ENCODE results near the gene ZNF628. TPM values are rescaled to one million over a fixed set of nuclear protein-coding genes. Genes with fewer than 3 reads are reported as not detected.
A peak's percentile ranks its signal among the peaks of the same experiment; 100 is the strongest.

ZNF628 gene
- total and polyA plus RNA-seq, 3 experiments from 2014 or later = 0.36 to 8.7 (median 8.3) TPM

- no peak for DNase-seq
- POLR2A ChIA-PET = interaction anchor here (1.5 kb wide), 1 partner anchor 13 kb away, joined by 3 read pairs; no protein-coding TSS in a partner anchor
- no peaks in the 10 kb centered on the region for H3K27me3 ChIP-seq (ENCODE audit: insufficient read depth, low read length, poor library complexity, severe bottlenecking)
Observed at GRCh38 chr19:55462722-55463121, 13.7 kb upstream of the ZNF628 start.

DNA sequence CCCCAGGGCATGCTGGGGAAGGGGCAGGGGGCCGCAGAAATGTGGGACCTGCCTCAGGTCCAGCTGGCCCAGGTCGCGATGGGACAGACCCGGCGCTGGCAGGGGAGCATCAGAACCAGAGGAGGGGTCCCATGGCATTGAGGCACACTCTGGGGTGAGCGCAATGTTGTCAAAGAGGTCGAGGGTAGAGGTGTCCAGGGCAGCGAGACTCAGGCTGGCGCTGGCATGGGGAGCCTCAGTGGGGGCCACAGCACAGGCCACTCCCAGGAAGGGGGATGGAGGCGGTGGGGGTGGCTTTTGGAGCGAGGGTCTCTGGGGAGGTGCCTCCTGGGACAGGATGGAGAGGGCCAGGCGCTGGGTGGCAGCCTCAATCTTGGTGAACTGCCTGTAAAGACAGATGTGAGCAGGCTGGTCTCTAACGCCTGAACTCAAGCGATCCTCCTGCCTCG lies 12.8 kb upstream of the ZNF628 start:
- Histone ChIP-seq H3K4me1 (ENCODE audit: insufficient read depth, low read length) (peaks cover 13% of the 10 kb centered on the region), H3K9me3 (ENCODE audit: low read length) (no peaks in the 10 kb centered on the region), H3K27me3 (ENCODE audit: insufficient read depth, low read length, poor library complexity, severe bottlenecking) (no peaks in the 10 kb centered on the region), H3K27ac (ENCODE audit: low read depth, low read length) (no peak overlapping the region), H3K36me3 (ENCODE audit: insufficient read depth, low read length) (no peaks in the 10 kb centered on the region), H3K4me3 (ENCODE audit: low read length) (no peak overlapping the region)
- H3K36me3 Mint-ChIP-seq = peaks cover 0 to 3% (median 0%) of the 10 kb centered on the region in 3 donors
- ChIA-PET POLR2A (interaction anchor here (1.5 kb wide), 1 partner anchor 12 kb away, joined by 3 read pairs; no protein-coding TSS in a partner anchor), CTCF (interaction anchor here (2.6 kb wide), 1 partner anchor 40 kb away, joined by 13 read pairs; no protein-coding TSS in a partner anchor)
- H3K27ac Mint-ChIP-seq = no peak overlapping the region
- no peak for DNase-seq
- peaks cover 2 to 3% of the 10 kb centered on the region in 2 donors for H3K27me3 Mint-ChIP-seq
- H3K4me3 Mint-ChIP-seq = peak overlapping the region in 2 of 7 donors; percentile 9 to 21
- H3K9me3 Mint-ChIP-seq = no peaks in the 10 kb centered on the region
- peaks cover 26 to 29% (median 29%) of the 10 kb centered on the region in 3 donors for H3K4me1 Mint-ChIP-seq

More at GRCh38 chr19:55462722-55463121, 13.7 kb upstream of the ZNF628 start:
- Histone ChIP-seq H3K4me1 (ENCODE audit: insufficient read depth, low read length) (peaks cover 9% of the 10 kb centered on the region), H3K4me3 (ENCODE audit: low read length) (no peak overlapping the region), H3K27ac (ENCODE audit: low read depth, low read length) (peak overlapping the region; percentile 1), H3K9me3 (ENCODE audit: low read length) (no peaks in the 10 kb centered on the region), H3K36me3 (ENCODE audit: insufficient read depth, low read length) (no peaks in the 10 kb centered on the region)
- Mint-ChIP-seq H3K4me1 (peaks cover 24 to 26% (median 25%) of the 10 kb centered on the region in 3 donors), H3K27me3 (peaks cover 2 to 3% of the 10 kb centered on the region in 2 donors), H3K36me3 (peaks cover 0 to 3% (median 0%) of the 10 kb centered on the region in 3 donors), H3K4me3 (peak overlapping the region in 6 of 7 donors; percentile 86 to 97 (median 88)), H3K27ac (peak overlapping the region in 4 of 8 donors; percentile 15 to 88 (median 62)), H3K9me3 (no peaks in the 10 kb centered on the region)
- CTCF ChIA-PET = interaction anchor here (2.6 kb wide), 1 partner anchor 41 kb away, joined by 13 read pairs; no protein-coding TSS in a partner anchor

- peaks cover 26 to 29% (median 29%) of the 10 kb centered on the region in 3 donors for H3K4me1 Mint-ChIP-seq
- DNase-seq = no peak
- Histone ChIP-seq H3K27ac (ENCODE audit: low read depth, low read length) (no peak overlapping the region), H3K27me3 (ENCODE audit: insufficient read depth, low read length, poor library complexity, severe bottlenecking) (no peaks in the 10 kb centered on the region), H3K36me3 (ENCODE audit: insufficient read depth, low read length) (no peaks in the 10 kb centered on the region), H3K9me3 (ENCODE audit: low read length) (no peaks in the 10 kb centered on the region), H3K4me1 (ENCODE audit: insufficient read depth, low read length) (peaks cover 13% of the 10 kb centered on the region), H3K4me3 (ENCODE audit: low read length) (no peak overlapping the region)
- H3K27ac Mint-ChIP-seq = no peak overlapping the region
- ChIA-PET POLR2A (no interaction called here), CTCF (no interaction called here)
- peaks cover 2 to 3% of the 10 kb centered on the region in 2 donors for H3K27me3 Mint-ChIP-seq
- H3K36me3 Mint-ChIP-seq = peaks cover 0 to 3% (median 0%) of the 10 kb centered on the region in 3 donors
- peak overlapping the region in 2 of 7 donors; percentile 9 to 21 for H3K4me3 Mint-ChIP-seq
- no peaks in the 10 kb centered on the region for H3K9me3 Mint-ChIP-seq
Observed at GRCh38 chr19:55464039-55464661, 12.3 kb upstream of the ZNF628 start.

DNA sequence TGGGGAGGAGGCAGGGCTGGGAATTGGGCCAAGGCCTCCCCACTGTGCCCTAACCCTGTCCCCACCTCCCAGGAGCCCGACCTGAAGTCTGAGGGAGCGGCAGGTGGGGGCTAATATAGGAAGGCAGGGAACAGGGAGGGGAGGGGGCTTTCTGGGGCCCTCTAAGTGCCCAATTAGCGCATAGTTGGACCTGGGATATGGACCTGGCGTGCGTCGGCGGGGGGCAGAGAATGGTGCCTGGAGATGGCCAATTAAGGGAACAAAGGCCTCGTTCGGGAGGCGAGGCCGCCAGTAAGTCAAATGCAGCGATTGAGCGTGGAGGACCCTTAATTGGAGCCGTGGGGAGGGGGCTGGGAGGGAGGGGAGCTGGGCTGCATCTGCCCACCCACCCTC lies 11.8 kb upstream of the ZNF628 start, which contains the start of gene C19orf85:
TSS of gene C19orf85 (minus strand) at position 90 of the 393 bp plus-strand sequence. CDS start 197 bp downstream, outside the sequence.
- H3K27ac Mint-ChIP-seq = no peak within 1 kb of the TSS
- no peak within 1 kb of the TSS for H3K27ac ChIP-seq (ENCODE audit: low read depth, low read length)
- peaks cover 2 to 3% of the 10 kb centered on the region in 2 donors for H3K27me3 Mint-ChIP-seq
- no peak for DNase-seq
- peaks cover 26 to 29% (median 29%) of the 10 kb centered on the region in 3 donors for H3K4me1 Mint-ChIP-seq
- H3K4me1 ChIP-seq (ENCODE audit: insufficient read depth, low read length) = peaks cover 13% of the 10 kb centered on the region
- H3K4me3 Mint-ChIP-seq = peak within 1 kb of the TSS in 2 of 7 donors; percentile 9 to 21
- CTCF ChIA-PET = no interaction called here
- H3K4me3 ChIP-seq (ENCODE audit: low read length) = no peak within 1 kb of the TSS
- H3K9me3 Mint-ChIP-seq = no peaks in the 10 kb centered on the region
- POLR2A ChIA-PET = no interaction called here
- H3K9me3 ChIP-seq (ENCODE audit: low read length) = no peaks in the 10 kb centered on the region
- no peaks in the 10 kb centered on the region for H3K27me3 ChIP-seq (ENCODE audit: insufficient read depth, low read length, poor library complexity, severe bottlenecking)
- H3K36me3 ChIP-seq (ENCODE audit: insufficient read depth, low read length) = no peaks in the 10 kb centered on the region
- H3K36me3 Mint-ChIP-seq = peaks cover 0 to 3% (median 0%) of the 10 kb centered on the region in 3 donors

DNA sequence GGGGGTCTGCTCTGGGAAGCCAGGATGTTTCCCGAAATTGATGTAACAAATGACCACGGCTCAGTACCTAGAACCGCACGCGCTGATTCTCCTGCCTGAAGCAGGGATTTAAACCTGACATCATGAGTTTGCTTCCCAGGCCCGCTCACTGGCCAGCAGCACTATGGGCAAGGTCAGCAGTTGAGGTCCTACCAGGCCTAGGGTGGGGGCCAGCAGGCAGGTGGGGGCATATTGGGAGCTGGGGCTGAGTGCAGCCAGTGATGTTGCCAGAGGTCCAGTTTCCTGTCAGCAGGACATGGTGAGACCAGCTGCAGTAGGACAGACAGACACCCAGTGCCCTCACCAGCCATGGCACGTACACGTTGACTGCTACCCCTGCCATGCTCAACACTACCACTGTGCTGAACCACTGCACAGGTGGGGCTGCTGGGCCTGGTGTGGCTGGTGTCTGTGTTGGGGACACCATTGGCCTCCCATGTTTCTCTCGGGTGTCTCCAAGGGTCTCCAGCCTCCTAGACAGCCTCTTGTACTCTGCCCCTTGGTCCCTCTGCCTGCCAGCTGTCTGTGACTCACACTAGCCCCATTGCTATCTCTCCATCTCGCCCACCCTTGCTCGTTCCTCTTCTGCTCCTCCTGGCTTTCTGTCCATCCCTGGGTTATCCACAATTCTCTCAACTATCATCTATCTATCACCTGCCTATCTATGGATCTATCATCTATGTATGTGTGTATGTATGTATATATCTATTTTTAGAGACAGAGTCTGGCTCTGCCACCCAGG lies 10.8 kb upstream of the ZNF628 start:
- Mint-ChIP-seq H3K36me3 (peaks cover 0 to 3% (median 0%) of the 10 kb centered on the region in 3 donors), H3K9me3 (no peaks in the 10 kb centered on the region), H3K4me1 (peaks cover 18 to 21% (median 20%) of the 10 kb centered on the region in 3 donors), H3K27me3 (peaks cover 2 to 3% of the 10 kb centered on the region in 2 donors), H3K4me3 (peak overlapping the region in 1 of 7 donors; percentile 2), H3K27ac (no peak overlapping the region)
- Histone ChIP-seq H3K36me3 (ENCODE audit: insufficient read depth, low read length) (no peaks in the 10 kb centered on the region), H3K27ac (ENCODE audit: low read depth, low read length) (no peak overlapping the region), H3K4me1 (ENCODE audit: insufficient read depth, low read length) (peaks cover 13% of the 10 kb centered on the region), H3K4me3 (ENCODE audit: low read length) (no peak overlapping the region), H3K27me3 (ENCODE audit: insufficient read depth, low read length, poor library complexity, severe bottlenecking) (no peaks in the 10 kb centered on the region), H3K9me3 (ENCODE audit: low read length) (no peaks in the 10 kb centered on the region)
- DNase-seq = no peak
- ChIA-PET POLR2A (no interaction called here), CTCF (interaction anchor here (1.1 to 3.9 kb wide), 4 partner anchors 11 to 167 kb away, joined by 3 to 56 read pairs (median 22); partner anchors contain the start of genes ZNF628 and ZNF865)

DNA sequence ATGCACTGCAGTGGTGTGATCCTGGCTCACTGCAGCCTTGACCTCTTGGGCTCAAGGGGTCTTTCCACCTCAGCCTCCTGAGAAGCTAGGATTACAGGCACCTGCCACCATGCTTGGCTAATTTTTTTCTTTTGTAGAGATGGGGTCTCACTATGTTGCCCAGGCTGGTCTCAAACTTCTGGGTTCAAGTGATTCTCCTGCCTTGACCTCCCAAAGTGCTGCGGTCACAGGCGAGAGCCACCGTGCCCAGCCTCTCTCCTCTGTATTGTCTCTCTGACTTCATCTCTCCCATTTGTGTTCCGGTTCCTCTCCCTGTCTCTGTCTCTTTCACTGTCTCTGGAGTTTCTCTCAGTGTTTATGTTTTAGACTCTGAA lies 10.2 kb upstream of the ZNF628 start:
- peak overlapping the region in 1 of 7 donors; percentile 41 for H3K4me3 Mint-ChIP-seq
- peaks cover 14 to 17% (median 16%) of the 10 kb centered on the region in 3 donors for H3K4me1 Mint-ChIP-seq
- no peaks in the 10 kb centered on the region for H3K9me3 Mint-ChIP-seq
- peak overlapping the region in 1 of 8 donors; percentile 5 for H3K27ac Mint-ChIP-seq
- H3K36me3 ChIP-seq (ENCODE audit: insufficient read depth, low read length) = no peaks in the 10 kb centered on the region
- H3K27ac ChIP-seq (ENCODE audit: low read depth, low read length) = no peak overlapping the region
- H3K4me1 ChIP-seq (ENCODE audit: insufficient read depth, low read length) = peaks cover 13% of the 10 kb centered on the region
- ChIA-PET CTCF (interaction anchor here (1.1 to 3.9 kb wide), 6 partner anchors 8 to 166 kb away, joined by 3 to 56 read pairs (median 13); partner anchors contain the start of genes ZNF628 and ZNF865), POLR2A (no interaction called here)
- no peaks in the 10 kb centered on the region for H3K27me3 ChIP-seq (ENCODE audit: insufficient read depth, low read length, poor library complexity, severe bottlenecking)
- peaks cover 0 to 3% (median 0%) of the 10 kb centered on the region in 3 donors for H3K36me3 Mint-ChIP-seq
- peaks cover 2 to 3% of the 10 kb centered on the region in 2 donors for H3K27me3 Mint-ChIP-seq
- no peak overlapping the region for H3K4me3 ChIP-seq (ENCODE audit: low read length)
- H3K9me3 ChIP-seq (ENCODE audit: low read length) = no peaks in the 10 kb centered on the region
- DNase-seq = no peak

DNA sequence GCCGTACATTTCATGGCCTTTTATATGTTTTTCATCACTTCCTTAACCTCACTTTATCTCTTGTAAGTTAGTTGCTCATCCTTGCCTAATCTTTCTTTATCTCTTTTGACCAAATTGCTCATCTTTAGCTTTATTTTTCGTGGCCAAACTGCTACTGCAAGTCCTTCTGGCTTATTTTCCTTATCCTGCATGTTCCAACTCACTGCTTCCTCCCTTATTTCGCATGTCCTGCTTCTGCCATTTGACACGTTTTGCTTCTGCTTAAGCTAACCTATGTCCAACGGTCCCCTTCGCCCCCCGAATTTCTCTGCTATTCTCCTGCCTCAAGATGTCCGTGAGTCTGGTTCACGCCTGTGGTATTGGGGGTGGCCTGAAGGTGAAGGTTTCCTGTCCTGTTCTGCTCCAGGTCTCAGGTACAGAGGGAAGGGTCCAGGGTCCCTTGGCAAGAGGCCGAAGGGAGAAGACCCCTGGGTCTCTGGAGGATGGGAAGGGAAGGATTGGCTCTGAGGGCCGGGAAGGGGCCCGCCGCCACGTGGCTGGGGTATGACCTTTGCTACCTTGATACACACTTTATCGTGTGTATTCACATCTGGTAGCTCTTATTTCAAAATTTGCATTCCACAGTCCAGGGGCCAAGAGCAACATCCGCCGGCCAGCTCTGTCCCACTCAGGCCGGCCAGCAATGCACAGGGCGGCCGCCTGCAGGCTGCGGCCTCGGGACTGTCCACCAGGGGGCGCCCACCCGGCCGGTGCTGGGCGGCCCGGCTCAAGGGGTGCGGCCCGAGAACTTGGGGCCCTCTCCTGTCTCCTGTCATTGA lies 9.0 kb upstream of the ZNF628 start:
- Mint-ChIP-seq H3K27ac (peak overlapping the region in 2 of 8 donors; percentile 22 to 47), H3K4me1 (peaks cover 6 to 7% (median 6%) of the 10 kb centered on the region in 3 donors), H3K36me3 (no peaks in the 10 kb centered on the region), H3K4me3 (peak overlapping the region in 1 of 7 donors; percentile 54), H3K27me3 (peaks cover 0 to 3% of the 10 kb centered on the region in 2 donors), H3K9me3 (no peaks in the 10 kb centered on the region)
- H3K27ac ChIP-seq (ENCODE audit: low read depth, low read length) = peak overlapping the region; percentile 81
- POLR2A ChIA-PET = no interaction called here
- no peaks in the 10 kb centered on the region for H3K36me3 ChIP-seq (ENCODE audit: insufficient read depth, low read length)
- no peaks in the 10 kb centered on the region for H3K27me3 ChIP-seq (ENCODE audit: insufficient read depth, low read length, poor library complexity, severe bottlenecking)
- DNase-seq = peak; percentile 53 to 73 (median 69)
- CTCF ChIA-PET = interaction anchor here (0.6 to 3.9 kb wide), 35 partner anchors 9 to 350 kb away, joined by 3 to 56 read pairs (median 4); partner anchors contain the start of genes TMEM238, ZNF524, ZNF628 and ZNF784
- peaks cover 8% of the 10 kb centered on the region for H3K4me1 ChIP-seq (ENCODE audit: insufficient read depth, low read length)
- H3K9me3 ChIP-seq (ENCODE audit: low read length) = no peaks in the 10 kb centered on the region
- no peak overlapping the region for H3K4me3 ChIP-seq (ENCODE audit: low read length)

Measured in CD8-positive, alpha-beta memory T cell (primary cell).